PC-3 (cell line): ENCODE data around the gene SLK. TPM values are rescaled to one million over a fixed set of nuclear protein-coding genes. Genes with fewer than 3 reads are reported as not detected.
A peak's percentile ranks its signal among the peaks of the same experiment; 100 is the strongest.

ENCODE experiments used
- ATAC-seq: fragments of 200-7000 bp; cut with Tn5 transposase; 2 replicates; pipeline ENCODE4 v1.9.1; 2020; ENCODE audit warnings: mild to moderate bottlenecking, moderate library complexity
- BruUV-seq: library from RNA; stranded (reverse); fragments of 400-500 nt; replicated peaks from 2 replicates; lab custom pipeline; 2021; lab: Mats Ljungman, UMichigan
- CTCF ChIA-PET: fragments of 300-600 bp; sonication (Branson Sonifier 250); formaldehyde crosslinking; loops from one replicate; lab custom pipeline; 2022; ENCODE audit warnings: antibody characterized with exemption; lab: Charles Lee
- POLR2A ChIA-PET: fragments of 300-600 bp; sonication (Branson Sonifier 250); formaldehyde crosslinking; loops from one replicate; lab custom pipeline; 2022; ENCODE audit warnings: antibody characterized with exemption; ENCODE audit not compliant: unreplicated experiment; lab: Charles Lee
- DNase-seq: peaks from one replicate; pipeline ENCODE4 v3.0.0-alpha.2; 2015
- H2AFZ ChIP-seq: fragments of 300-600 bp; sonication (generic); 2 replicates; pipeline ENCODE4 v1.6.0; 2016; ENCODE audit warnings: antibody characterized with exemption, low read length
- H3F3A ChIP-seq: fragments of 300-600 bp; sonication (generic); one replicate; pipeline ENCODE4 v1.6.0; 2017; ENCODE audit warnings: antibody characterized with exemption, low read length, control low read depth, mild to moderate bottlenecking; ENCODE audit not compliant: unreplicated experiment
- H3K27ac ChIP-seq: fragments of 300-600 bp; sonication (generic); 2 replicates; pipeline ENCODE4 v1.5.1; 2016; ENCODE audit warnings: mild to moderate bottlenecking, low read length
- H3K27me3 ChIP-seq: fragments of 300-600 bp; sonication (generic); 2 replicates; pipeline ENCODE4 v1.6.1; 2016; ENCODE audit warnings: low read length, mixed read lengths
- H3K36me3 ChIP-seq: fragments of 300-600 bp; sonication (generic); 2 replicates; pipeline ENCODE4 v1.6.1; 2016; ENCODE audit warnings: low read depth, mixed run types, low read length, mixed read lengths
- H3K4me1 ChIP-seq: fragments of 300-600 bp; sonication (generic); 2 replicates; pipeline ENCODE4 v1.5.1; 2016; ENCODE audit warnings: low read length; ENCODE audit not compliant: insufficient read depth
- H3K4me2 ChIP-seq: fragments of 300-600 bp; sonication (generic); 2 replicates; pipeline ENCODE4 v1.6.0; 2016; ENCODE audit warnings: low read length
- H3K4me3 ChIP-seq: fragments of 300-600 bp; sonication (generic); 2 replicates; pipeline ENCODE4 v1.5.1; 2016; ENCODE audit warnings: mild to moderate bottlenecking, low read length, mixed read lengths
- H3K79me2 ChIP-seq: fragments of 300-600 bp; sonication (generic); 2 replicates; pipeline ENCODE4 v1.6.1; 2017; ENCODE audit warnings: low read length, mixed read lengths
- H3K9ac ChIP-seq: fragments of 300-600 bp; sonication (generic); 2 replicates; pipeline ENCODE4 v1.6.0; 2016; ENCODE audit warnings: mild to moderate bottlenecking, low read length
- H3K9me2 ChIP-seq: fragments of 300-600 bp; sonication (generic); replicated peaks from 2 replicates; pipeline ENCODE4 v1.6.1; 2016; ENCODE audit warnings: mixed run types, low read length, mixed read lengths
- H3K9me3 ChIP-seq: fragments of 300-600 bp; sonication (generic); 2 replicates; pipeline ENCODE4 v1.6.1; 2016; ENCODE audit warnings: low read length, mixed read lengths
- H4K20me1 ChIP-seq: fragments of 300-600 bp; sonication (generic); 2 replicates; pipeline ENCODE4 v1.6.1; 2016; ENCODE audit warnings: low read length, mixed read lengths
- EZH2 ChIP-seq: fragments of 300-600 bp; sonication (generic); IDR thresholded peaks from one replicate; pipeline ENCODE4 v1.6.1; 2017; ENCODE audit warnings: antibody characterized with exemption, mild to moderate bottlenecking, low read length; ENCODE audit not compliant: unreplicated experiment
- EZH2phosphoT487 ChIP-seq: fragments of 300-600 bp; sonication (generic); IDR thresholded peaks from 2 replicates; pipeline ENCODE4 v1.6.1; 2018; ENCODE audit warnings: mild to moderate bottlenecking, antibody characterized with exemption, low read length, borderline replicate concordance
- intact Hi-C: fragments of 100-400 bp; cut with micrococcal nuclease; formaldehyde crosslinking; loops from 2 replicates; pipeline ENCODE4 v1.9.0; 2023
- total RNA-seq: library from RNA; depleted of rRNA; stranded (reverse); fragments of >200 nt; gene quantifications from 2 replicates; pipeline ENCODE4 v1.2.3, GENCODE V29; 2014
- TF ChIP-seq, protein P1 (sequence below): fragments of 300-600 bp; sonication (generic); conservative IDR thresholded peaks from 2 replicates; pipeline ENCODE4 v1.5.1; 2017; ENCODE audit warnings: antibody characterized with exemption, low read depth, mild to moderate bottlenecking, low read length

The SLK gene
- total RNA-seq, 1 experiment from 2014 or later: 20.2 TPM

DNA sequence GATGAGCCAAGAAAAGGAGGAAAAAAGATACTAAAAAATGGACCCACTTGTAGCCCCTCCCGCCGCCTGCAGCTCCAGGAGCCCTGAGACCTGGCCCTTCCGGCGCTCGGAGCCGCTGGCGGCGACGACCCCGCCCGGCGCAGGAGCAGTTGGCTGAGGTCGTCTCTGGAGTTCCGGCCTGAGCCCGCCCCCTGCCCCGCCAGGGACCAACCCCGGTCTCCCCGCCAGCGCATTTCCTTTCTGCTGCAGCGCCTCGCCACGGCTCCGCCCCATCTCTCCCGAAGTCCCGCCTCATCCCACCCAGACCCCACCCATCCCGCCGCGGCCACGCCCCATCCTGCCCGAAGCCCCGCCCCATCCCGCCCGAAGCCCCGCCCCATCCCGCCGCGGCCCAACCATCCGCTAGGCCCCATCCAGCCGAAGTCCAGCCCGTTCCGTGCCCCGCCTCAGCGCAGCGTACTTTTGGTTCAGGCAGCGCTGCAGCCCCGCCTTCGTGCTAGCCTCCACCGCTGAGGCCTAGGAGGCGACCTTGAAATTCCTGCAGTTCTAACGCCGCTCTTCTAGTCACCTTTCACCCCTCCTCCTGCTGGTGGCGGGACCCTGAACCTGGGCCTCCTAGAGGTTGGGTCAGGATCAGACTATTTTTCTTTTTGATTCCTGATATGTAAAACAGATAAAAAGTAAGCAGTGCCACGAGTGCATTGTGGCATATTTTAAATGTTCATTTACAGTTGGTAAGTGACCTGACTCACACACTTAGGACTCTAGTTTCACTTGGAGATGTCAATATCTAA, 48.7 kb upstream of the SLK start, which contains the start of gene STN1:
STN1 (minus strand) TSS at position 132 of the 794 bp plus-strand sequence. CDS start 590 bp downstream, outside the sequence.
- CTCF ChIA-PET: no interaction called here
- no TSS peak for BruUV-seq
- POLR2A ChIA-PET: interaction anchor here (0.6 kb wide), 1 partner anchor 76 kb away, joined by 3 read pairs; no protein-coding TSS in a partner anchor

DNA sequence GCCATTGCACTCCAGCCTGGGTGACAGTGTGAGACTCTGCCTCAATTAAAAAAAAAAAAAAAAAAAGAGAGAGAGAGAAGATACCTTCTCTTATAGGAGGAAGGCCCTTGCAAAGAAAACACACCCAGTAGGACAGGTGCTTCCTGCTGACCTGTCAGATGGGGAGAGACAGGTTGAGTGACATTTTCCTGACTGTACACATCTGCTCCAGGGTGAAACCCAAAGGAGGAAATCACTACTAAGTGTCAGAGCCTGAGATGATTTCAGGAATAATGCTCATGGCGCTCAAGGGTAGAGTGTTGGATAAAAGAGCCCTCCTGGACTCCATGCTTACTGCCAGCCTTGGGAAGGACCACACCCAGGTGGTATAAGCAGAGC, 47.3 kb upstream of the SLK start:
- no peak overlapping the region for H2AFZ ChIP-seq
- no peaks in the 10 kb centered on the region for H3K9me2 ChIP-seq
- TF ChIP-seq, protein P1, sequence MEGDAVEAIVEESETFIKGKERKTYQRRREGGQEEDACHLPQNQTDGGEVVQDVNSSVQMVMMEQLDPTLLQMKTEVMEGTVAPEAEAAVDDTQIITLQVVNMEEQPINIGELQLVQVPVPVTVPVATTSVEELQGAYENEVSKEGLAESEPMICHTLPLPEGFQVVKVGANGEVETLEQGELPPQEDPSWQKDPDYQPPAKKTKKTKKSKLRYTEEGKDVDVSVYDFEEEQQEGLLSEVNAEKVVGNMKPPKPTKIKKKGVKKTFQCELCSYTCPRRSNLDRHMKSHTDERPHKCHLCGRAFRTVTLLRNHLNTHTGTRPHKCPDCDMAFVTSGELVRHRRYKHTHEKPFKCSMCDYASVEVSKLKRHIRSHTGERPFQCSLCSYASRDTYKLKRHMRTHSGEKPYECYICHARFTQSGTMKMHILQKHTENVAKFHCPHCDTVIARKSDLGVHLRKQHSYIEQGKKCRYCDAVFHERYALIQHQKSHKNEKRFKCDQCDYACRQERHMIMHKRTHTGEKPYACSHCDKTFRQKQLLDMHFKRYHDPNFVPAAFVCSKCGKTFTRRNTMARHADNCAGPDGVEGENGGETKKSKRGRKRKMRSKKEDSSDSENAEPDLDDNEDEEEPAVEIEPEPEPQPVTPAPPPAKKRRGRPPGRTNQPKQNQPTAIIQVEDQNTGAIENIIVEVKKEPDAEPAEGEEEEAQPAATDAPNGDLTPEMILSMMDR: no peak
- TF ChIP-seq EZH2phosphoT487 (no peak), EZH2 (no peak)
- no peak overlapping the region for H3K27ac ChIP-seq
- H3K4me3 ChIP-seq: no peak overlapping the region
- peaks cover 35% of the 10 kb centered on the region for H3K4me1 ChIP-seq
- no peak overlapping the region for H3K9ac ChIP-seq
- intact Hi-C loops: loop anchor here (2.0 kb wide), 1 partner anchor 47 kb away; the partner anchor contains the start of gene SLK
- H3K27me3 ChIP-seq: no peaks in the 10 kb centered on the region
- peaks cover 8% of the 10 kb centered on the region for H3K36me3 ChIP-seq
- H3F3A ChIP-seq: no peaks in the 10 kb centered on the region
- no peak for ATAC-seq
- H3K9me3 ChIP-seq: no peaks in the 10 kb centered on the region
- DNase-seq: no peak
- peaks cover 32% of the 10 kb centered on the region for H3K79me2 ChIP-seq
- H3K4me2 ChIP-seq: no peak overlapping the region
- no TSS peak for BruUV-seq
- POLR2A ChIA-PET: no interaction called here
- H4K20me1 ChIP-seq: no peaks in the 10 kb centered on the region
- CTCF ChIA-PET: no interaction called here

More for the DNA sequence above, 48.7 kb upstream of the SLK start, which contains the start of gene STN1:
- no peaks in the 10 kb centered on the region for H3K9me2 ChIP-seq
- H4K20me1 ChIP-seq: no peaks in the 10 kb centered on the region
- no peaks in the 10 kb centered on the region for H3K27me3 ChIP-seq
- H3K4me1 ChIP-seq: peaks cover 32% of the 10 kb centered on the region
- H3K4me2 ChIP-seq: peak within 1 kb of the TSS; percentile 93
- no peaks in the 10 kb centered on the region for H3F3A ChIP-seq
- peaks cover 40% of the 10 kb centered on the region for H3K79me2 ChIP-seq
- peak; percentile 90 for ATAC-seq
- peak within 1 kb of the TSS; percentile 72 for H3K4me3 ChIP-seq
- intact Hi-C loops: loop anchor here (2.0 kb wide), 1 partner anchor 49 kb away; the partner anchor contains the start of gene SLK
- peaks cover 8% of the 10 kb centered on the region for H3K36me3 ChIP-seq
- H3K9ac ChIP-seq: peak within 1 kb of the TSS; percentile 91
- peak within 1 kb of the TSS; percentile 89 for H3K27ac ChIP-seq
- peak within 1 kb of the TSS; percentile 93 for H2AFZ ChIP-seq
- no peak for TF ChIP-seq EZH2phosphoT487
- TF ChIP-seq, protein P1: no peak
- TF ChIP-seq EZH2: no peak
- DNase-seq: peak; percentile 90
- no peaks in the 10 kb centered on the region for H3K9me3 ChIP-seq
